CD4-positive, alpha-beta T cell treated with Interleukin-6 at 100 ng/mL for 8 hours (primary cell): ENCODE data around the gene POU3F1.

Source experiments
- DNase-seq: peaks from one replicate; pipeline ENCODE4 v3.0.0-alpha.2; 2020; ENCODE audit warnings: mixed read lengths, low spot score

The POU3F1 gene

DNA sequence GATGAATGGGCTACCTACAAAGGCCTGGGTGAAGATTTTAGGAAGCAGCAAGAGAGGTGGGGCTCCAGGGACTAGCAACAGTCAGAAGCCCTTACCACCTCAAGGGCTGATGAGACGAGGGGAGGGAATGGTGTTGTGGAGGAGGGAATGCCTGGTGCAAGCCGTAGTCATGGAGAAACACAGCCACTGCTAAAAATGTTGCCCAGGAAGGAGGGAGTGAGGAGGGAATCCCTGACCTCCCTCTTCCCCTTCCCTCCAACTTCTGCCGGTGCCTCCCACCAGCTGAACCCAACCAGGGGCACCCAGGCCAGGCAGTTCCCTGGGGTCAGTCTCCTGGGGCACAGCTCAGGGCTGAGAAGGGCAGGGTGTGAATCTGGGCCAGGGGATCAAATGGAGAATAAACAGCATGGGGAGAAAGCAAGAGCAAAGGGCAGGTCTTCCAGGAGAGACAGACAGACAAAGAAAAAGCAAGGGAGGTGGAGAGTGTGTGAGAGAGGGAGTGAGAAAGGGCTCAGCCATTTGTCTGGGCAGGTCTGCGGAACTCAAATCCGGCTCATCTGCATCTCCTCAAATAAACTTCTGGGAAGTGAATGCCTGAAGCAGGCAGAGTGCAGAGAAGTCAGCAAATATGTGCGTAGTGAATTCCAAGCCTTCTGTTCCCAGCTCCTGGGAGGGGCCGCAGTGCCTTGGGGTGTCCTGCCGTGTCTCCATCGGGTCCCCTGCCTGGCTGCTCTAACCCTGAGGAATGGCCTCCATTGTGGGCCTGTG is 27.1 kb upstream of the POU3F1 start:
- no peak for DNase-seq

DNA sequence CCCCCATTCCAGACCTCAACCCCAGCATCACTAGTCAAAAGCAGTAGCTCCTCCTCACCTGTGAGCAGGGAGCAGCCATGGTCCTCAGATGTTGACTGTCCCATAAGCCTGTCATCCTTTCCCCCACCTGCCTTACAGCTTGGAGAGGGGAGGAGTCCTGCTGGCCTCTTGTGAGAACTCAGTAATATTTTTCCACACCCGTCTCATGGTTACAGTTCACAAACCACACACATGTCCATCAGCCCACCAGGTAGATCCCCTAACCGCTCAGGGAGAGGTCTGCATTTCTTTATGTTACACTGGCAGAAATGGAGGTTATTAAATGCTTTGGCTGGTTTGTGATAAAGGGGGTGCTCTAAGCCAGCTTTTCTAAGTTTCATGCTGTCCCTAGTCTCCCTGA is 26.3 kb upstream of the POU3F1 start:
- no peak for DNase-seq

DNA sequence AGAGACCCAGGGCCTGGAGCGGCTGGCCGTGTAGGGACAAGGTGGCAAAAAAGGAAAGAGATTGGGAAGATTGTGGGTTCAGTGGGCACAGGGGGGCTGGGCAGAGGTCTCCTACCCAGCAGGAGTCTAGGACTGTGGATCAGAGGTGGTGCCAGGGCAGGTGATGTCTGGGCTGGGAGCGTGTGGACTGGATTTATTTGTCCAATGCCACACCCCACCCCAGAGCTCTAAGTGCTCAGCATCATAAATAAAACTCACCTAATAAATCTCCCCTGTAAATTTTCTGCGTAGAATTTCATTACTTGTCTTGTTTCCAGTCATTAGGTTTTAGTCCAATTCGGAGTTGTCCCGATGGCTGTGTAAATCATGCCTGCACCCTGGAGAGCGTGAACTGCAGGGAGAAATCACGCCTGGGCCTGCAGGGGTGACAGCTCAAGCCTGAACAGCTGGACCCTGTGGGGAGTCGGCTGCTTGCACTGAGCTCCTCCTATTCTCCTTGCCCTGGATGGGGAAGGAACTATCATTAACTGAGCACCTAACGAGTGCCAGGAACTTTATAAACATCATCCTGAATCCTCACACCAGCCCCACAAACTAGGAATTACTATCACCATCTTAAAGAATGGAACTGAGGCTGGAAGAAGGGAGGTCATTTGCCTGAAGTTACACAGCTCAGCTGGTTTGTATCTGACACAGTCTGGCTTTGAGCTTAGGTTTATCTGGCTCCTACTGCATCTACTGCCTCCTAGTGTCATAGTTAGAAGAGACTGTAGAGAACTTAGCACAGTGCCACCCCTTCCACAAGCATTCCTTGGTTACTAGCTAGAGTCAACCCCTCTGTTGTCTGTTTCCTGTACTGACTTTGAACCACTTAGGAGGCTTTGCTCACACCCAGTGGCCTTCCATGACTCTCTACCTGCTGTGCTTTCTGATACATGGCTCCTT is 25.0 kb upstream of the POU3F1 start:
- no peak for DNase-seq

DNA sequence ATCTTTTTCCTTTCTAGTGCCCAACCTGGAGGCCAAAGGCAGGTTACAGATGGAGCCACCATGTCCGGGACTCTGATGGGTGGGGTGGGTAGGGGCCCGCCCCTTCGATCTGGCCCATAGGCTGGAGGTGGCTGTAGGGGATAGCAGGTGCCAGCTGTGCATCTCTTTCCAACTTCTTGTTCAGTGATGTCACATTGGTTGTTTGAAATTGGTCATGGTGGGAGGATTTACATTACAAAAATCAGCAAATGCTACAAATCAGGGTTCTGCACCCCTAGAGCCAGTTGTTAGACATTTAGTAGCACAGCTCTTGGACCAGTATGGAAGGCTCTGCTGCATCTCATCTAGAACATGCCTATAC is 22.4 kb upstream of the POU3F1 start:
- DNase-seq = no peak

DNA sequence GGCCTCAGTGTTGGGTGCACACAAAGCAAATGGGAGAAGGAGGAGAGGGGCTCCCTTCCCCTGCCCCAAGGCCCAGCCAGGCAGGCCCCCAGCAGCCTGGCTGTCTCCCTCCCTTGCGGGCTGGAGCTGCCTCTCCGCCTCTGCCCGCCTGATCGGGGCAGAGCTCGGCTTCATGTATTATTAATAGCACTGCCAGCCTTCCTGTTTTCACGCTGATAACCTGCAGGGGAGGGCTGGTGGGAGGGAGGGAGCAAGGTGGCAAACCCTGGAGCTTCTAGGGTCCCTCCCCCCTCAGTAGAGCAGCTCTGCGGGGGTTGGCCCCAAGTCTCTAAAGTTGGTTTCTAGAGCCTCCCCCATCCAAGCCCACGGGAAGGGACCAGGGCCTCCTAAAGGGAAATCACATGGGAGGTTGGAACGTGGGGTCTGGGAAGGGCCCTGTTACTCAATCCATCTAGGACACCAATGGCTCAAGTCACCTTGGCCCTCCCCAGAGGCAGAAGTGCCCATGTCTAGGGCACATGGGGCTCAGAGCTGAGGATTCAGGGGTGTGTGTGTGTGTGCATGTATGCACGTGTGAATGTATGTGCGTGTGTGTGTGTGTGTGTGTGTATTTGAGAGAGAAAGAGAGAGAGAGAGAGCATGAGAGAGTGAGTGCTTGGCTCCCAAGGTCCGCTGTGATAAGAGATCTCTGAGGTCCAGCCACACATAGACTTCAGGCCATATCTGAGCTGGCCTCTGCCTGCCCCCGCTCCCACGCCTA is 21.8 kb upstream of the POU3F1 start:
- DNase-seq = no peak

DNA sequence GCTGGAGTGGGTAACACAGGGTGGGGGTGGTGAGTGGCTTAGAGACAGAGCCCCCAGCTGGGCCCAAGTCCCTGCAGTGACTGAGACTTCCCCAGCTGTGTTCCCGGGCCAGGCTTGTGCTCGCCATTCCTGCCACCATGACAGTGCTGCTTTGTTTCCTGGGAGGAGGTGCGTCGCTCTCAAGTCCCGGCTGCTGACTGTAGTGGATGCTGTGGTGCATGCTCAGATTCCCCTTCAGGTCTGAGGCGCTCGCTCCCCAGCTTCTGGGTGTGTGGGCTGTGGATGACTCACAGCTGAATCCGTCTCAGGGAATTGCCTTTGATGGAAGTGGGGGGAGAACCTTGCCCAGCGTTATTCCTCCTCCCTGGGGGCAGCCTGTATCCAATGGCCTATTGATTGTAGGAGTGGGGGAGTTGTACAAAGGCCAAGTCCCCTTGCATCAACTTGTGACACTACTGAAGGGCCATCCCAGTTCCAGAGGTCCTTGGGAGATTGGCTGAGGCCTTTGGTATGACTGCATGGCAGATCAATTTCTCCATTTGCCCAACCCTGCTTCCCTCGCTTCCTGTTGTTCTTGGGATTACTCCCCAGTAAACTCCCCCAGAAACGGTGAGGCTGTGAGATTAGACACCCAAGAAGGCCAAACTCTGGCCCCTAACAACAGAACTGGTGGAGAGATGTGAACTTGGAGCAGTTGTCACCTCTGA is 17.8 kb upstream of the POU3F1 start:
- no peak for DNase-seq

DNA sequence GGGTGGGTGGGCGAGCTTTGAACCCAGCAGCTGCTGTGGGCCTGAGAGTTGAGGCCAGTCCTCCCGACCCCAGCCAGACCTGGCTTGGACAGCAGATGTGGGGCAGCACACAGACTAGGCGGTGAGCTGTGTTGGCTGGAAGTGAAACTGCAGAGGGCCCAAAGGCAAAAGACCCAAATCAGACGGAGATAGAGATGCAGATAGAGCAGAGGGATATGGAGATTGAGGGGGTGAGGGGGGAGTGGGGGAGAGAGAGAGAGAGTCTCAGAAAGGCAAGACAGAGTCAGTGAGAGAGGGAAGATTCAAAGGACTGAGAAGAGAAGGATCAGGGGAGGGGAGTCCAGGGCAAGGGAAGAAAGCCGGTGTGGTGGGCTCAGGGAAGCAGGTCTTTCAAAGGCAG is 17.0 kb upstream of the POU3F1 start:
- no peak for DNase-seq

DNA sequence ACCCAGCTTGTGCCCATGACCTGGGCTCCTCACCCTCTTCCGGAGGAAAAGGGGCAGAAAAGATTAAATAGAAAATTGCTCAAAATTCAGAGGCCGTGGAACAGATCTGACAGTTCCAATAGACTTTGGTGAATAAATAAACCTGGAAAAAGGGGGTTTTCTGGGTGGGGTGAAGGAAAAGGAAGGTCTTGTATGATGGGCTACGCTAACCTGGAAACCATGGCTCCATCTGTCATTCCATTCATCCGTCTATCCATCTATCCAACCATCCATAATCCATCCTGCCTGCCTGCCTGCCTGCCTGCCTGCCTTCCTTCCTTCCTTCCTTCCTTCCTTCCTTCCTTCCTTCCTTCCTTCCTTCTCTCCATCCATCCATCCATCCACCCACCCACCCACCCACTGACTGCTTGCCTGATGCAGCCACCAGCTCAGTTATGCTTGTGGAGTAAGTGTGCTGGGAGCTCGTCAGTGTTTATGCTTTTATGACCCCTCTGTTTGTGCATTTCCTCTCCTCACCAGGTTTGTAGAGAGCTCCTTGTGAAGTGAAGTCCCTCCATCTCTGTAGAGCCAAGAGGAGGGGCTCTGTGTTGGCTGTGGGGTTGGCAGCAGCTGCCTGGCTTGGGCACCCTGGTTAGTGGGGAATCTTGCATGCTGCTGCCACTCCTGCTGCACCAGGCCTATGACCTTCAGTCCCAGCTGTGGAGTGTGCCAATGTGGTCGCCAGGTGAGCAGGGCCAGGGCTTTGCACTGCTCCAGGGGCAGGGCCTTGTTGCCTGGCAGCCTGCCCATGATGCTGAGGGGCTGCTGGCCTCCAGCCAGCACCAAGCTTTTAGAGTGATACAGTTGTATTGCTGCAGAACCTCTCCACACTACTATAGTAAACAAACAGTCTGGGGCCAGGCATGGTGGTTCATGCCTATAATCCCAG is 16.0 kb upstream of the POU3F1 start:
- DNase-seq = no peak

DNA sequence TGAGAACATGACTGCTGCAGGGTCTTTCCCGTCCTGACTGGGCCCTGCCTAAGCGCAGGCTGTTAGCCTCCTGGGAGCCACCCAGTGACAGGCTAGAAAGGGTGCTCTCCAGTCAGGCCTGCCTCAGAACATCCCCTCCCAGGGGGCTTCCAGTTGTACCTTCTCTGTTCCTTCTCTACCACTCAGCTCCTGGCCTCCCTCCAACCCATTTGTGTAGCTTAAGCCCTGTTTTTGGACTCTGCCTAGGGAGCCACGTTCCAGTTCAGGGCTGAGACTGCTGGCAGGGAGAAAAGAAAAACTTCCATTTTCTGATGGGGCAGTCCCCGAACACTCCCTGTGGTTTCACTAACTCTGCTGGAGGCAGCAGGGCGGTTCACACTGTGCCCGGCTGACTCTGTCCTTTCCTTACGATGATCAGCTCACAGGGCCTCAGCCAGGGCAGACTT is 15.3 kb upstream of the POU3F1 start:
- no peak for DNase-seq

DNA sequence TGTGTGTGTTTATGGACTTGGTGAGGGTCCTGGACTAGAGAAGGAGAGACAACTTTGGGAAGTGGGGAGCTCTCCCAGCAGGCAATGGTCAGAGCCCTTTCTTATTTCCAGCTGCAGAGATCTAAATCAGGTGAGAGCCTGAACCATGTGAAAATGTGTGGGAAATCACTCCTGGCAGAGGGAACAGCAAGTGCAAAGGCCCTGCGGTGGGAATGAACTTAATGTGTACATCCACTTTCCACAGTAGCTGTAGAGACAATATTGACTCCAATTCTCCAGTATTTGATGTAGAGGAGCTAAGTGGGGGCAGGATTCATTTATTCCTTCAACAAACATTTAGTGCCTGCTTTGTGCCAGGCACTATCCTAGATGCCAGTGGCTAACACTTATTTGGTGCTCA is 14.7 kb upstream of the POU3F1 start:
- DNase-seq = no peak

DNA sequence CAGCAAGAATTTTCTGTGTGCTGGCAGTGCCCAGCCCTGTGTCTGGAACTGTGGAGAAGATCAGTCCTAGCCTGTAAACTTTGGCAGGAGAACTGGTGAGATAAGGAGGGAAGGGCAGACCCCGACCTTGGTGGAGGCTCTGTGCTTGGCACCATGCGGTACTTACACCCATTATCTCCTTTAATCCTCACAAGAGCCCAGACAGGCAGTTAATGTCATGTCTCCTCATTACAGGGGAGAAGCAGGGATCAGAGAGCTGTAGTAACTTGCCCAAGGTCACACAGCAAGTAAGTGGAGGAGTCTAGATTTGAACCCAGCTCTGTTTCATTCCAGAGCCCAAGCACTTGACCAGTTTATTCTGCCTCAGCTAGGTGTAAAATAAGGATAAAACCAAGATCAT is 13.9 kb upstream of the POU3F1 start:
- no peak for DNase-seq

DNA sequence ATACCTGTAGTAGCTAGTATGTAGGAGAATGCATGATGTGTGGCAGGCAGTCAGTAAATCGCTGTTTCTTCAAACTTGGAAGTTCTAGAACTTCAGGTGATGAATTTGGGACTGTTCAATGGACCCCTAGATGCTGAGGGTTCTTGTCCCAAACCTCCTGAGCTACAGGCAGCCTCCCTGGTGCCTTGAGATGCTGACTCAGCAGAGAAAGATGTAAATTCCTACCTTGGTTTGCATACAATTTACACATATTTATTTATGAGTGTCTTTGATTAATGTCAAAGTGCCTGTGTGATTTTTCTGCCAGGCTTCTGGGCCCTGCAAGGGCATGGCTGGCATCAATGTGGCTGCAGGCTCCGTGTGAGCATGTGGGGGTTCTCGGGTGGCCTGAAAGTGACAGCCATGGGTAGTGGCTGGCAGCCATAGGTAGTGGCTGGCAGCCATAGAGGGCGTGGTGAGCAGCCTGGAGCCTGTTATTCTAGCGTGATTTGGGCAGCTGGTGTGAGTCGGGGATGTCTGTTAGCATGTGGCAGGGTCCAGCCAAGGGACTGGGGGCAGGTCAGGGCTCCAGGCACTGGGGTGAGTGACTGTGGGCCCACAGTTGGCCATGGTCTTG is 13.2 kb upstream of the POU3F1 start:
- no peak for DNase-seq

DNA sequence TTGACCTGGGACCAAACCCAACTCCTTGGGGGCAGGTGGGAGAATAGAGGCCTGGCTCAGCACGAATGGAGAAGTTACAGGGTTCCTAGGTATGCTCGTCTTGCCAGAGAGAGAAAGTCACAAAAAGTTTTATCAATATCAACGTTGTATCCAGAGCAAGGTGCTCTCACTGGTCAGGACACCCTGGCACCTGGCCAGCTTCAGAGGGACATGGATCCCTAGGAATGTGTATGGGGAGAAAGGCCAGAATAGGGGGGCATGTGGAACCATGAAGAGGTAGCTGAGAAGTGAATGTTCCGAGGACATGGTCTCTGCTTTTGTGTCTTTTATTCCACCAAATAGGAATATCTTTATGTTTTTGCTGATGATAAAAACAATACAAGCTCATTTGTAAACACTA is 9.4 kb upstream of the POU3F1 start:
- no peak for DNase-seq

DNA sequence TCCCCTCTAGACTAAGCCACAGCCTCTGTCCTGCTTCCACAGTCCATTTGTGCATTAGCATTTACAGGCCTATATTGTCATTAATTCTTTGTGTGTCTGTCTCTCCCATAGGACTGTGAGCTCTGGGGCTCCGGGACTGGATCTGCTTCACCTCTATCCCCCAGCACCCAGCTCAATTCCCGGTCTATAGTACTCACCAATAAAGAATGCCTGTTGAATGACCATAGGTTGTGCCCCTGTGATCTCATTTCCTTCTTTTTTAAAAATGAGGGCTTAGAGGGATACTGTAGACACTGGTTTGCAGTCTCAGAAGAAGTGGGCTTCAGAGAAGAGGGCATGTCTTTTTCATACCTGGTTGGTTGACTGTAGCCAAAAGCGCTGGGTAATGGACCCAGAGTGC is 8.8 kb upstream of the POU3F1 start:
- DNase-seq = no peak

DNA sequence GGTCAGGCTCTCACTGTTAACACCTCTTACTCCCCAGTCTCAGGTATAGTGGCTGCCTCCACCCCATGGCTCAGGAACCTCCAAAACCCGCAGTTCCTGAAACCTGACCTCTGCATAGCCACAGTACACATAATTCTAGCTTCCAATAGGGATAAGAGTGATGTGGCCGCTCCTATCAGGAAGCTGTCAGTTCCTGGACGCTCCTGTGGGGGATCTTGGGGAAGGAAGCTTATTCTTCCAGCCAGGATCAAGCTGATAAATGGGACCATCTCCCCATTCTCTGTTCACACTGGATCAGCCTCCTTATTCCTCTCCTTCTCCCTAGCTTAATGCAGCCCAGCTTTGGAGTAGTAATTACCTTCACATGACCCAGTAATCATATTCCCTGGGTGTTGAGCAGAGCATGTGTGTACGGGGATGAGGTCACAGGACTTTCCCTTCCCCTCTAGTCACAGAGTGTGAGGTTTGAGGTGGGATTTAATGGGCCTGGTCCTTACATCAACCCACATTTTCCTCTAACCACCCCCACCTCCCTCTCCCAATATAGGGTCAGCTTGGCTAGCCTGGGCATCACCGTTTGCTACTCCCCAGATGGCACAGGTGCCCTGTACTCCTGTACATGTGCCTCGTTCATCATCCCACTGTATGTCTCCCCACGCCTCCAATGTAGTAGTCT is 7.0 kb upstream of the POU3F1 start:
- DNase-seq = no peak

DNA sequence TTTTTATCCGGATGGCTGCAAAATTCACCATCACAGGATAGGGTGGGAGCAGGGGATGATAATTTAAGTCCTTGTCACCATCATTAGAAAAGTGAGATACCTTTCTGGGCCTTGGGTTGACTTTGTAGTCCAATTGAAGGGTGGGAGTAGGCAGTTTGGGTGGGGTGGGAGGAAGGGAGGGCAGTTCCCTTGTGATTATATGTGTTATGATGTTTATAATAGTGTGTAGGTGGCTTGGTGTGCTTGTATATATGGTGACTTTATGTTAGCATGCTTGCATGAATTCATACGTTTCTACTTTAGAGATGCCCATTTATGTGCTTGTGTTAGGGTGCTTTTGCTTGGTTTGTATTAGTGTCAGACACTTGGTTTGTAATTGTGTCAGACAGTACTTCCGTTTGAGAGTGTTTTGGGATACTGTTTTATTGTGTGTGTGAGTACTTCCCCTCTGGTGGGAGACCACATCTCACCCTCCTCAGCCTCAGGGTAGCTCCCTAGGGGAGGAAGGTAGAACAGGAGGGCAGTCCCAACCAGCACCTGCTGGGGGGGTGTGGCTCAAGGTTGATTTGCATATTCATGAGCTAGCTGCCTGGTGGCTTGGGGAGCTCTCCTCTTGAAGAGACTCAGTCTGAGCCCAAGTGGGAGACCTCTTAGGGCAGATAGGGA is 6.3 kb upstream of the POU3F1 start:
- no peak for DNase-seq

DNA sequence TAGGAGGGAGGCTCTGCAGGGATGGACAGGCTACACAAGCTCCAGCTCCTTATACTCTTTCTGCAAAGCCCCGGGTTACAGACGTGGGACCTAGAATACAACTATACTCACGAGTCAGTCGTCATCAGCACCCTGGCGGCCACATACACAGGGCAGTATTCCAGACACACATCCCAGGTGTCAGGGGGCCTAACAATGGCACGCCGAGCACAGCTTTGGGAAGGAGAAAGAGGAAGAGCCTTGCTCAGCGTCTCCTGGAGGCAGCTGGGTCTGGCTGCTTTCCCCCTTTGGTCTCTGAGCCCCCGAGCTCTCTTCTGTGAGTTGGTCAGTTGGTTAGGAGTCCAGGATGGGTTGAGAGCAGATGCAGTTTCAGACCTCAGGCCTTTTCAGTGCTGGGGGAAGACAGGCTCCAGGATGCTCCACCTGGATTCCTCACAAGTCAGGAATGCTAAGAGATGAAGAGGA is 4.5 kb upstream of the POU3F1 start:
- DNase-seq = no peak

DNA sequence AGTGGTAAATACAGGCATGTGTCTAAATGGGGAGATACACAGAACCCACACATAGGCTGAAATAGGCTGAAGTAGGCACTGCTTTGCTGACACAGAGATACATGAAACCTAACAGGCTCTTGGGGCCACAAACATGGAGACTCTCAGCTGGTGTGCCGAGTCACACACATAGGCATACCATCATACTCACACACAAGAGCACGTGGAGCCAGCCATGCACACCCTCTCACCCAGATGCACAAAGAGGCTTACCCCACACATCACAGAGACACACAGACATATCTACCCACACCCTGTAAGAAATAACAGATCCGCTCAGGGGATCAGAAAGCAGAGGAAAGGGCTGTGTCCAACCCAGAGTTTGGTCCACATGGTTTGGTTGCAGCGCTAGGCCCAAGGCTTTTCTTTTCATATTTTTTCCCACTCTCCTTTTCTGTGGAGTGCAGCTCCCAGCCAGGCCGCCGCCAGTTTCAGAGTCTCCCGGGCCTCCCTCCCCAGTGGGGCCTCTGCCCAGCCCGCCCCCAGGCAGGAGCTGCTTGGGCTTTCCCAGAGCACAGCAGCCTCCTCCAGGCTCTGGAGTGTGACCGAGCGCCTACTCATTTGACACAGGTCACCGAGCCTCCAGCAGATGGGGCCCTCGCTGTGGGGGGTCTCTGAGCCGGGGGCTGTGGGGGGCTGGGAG is 3.9 kb upstream of the POU3F1 start:
- DNase-seq = no peak
